Activated B cell treated with CpG ODN at 0.5 μM for 24 hours (primary cell): Measurements from ENCODE around the gene DSPP. TPM values are rescaled to one million over a fixed set of nuclear protein-coding genes. Genes with fewer than 3 reads are reported as not detected.

ENCODE experiments used
- ATAC-seq: fragments of 200-7000 bp; cut with Tn5 transposase; one replicate; pipeline ENCODE4 v1.10.0; 2021; ENCODE audit warnings: low read depth, mild to moderate bottlenecking, moderate library complexity
- CTCF ChIA-PET: fragments of 350-600 bp; sonication (Branson Sonifier 250); formaldehyde crosslinking; loops from one replicate; lab custom pipeline; 2021; ENCODE audit warnings: antibody characterized with exemption; lab: Charles Lee
- POLR2A ChIA-PET: fragments of 350-600 bp; sonication (Branson Sonifier 250); formaldehyde crosslinking; loops from one replicate; lab custom pipeline; 2021; ENCODE audit warnings: antibody characterized with exemption; lab: Charles Lee
- DNase-seq: peaks from one replicate; pipeline ENCODE4 v3.0.0; 2022
- H3K27ac Mint-ChIP-seq: one replicate; pipeline ENCODE4 v1.8.0; 2020; ENCODE audit warnings: mixed read lengths
- H3K27me3 Mint-ChIP-seq: one replicate; pipeline ENCODE4 v1.8.0; 2021; ENCODE audit warnings: mixed read lengths
- H3K36me3 Mint-ChIP-seq: one replicate; pipeline ENCODE4 v1.8.0; 2021; ENCODE audit warnings: low read depth, mixed read lengths
- H3K4me1 Mint-ChIP-seq: one replicate; pipeline ENCODE4 v1.8.0; 2021; ENCODE audit warnings: mixed read lengths
- H3K4me3 Mint-ChIP-seq: one replicate; pipeline ENCODE4 v1.8.0; 2020; ENCODE audit warnings: mild to moderate bottlenecking, mixed read lengths
- H3K9me3 Mint-ChIP-seq: one replicate; pipeline ENCODE4 v1.8.0; 2020; ENCODE audit warnings: mixed read lengths
- CTCF ChIP-seq: fragments of 200-600 bp; IDR thresholded peaks from one replicate; pipeline ENCODE4 v1.8.0; 2022; ENCODE audit warnings: antibody characterized with exemption, mild to moderate bottlenecking
- intact Hi-C: fragments of 100-400 bp; cut with micrococcal nuclease; formaldehyde crosslinking; loops from one replicate; pipeline ENCODE4 v1.15.1; 2024
- total RNA-seq: library from RNA; stranded (reverse); gene quantifications from 2 replicates; pipeline ENCODE4 v1.2.3, GENCODE V29; 2022

Gene DSPP
- not detected in 2 replicates for total RNA-seq

GRCh38 chr4:87608229-87608628 is at the start of gene DSPP:
Gene DSPP, plus strand, starts transcription at chr4:87608529. Its CDS starts 2,380 bp downstream, at chr4:87610909.
- ATAC-seq (no peak), DNase-seq (no peak)
- POLR2A ChIA-PET: no interaction called here
- CTCF ChIA-PET: interaction anchor here (0.6 kb wide), 1 partner anchor 16 kb away, joined by 4 read pairs; no protein-coding TSS in a partner anchor
- Mint-ChIP-seq H3K4me1 (no peaks in the 10 kb centered on the region), H3K36me3 (no peaks in the 10 kb centered on the region), H3K27ac (no peak within 1 kb of the TSS), H3K9me3 (no peaks in the 10 kb centered on the region), H3K4me3 (no peak within 1 kb of the TSS), H3K27me3 (no peaks in the 10 kb centered on the region)
- no peak for TF ChIP-seq CTCF
- intact Hi-C loops: no loop called here

- DNase-seq (no peak), ATAC-seq (peak; percentile 70)
- no peak overlapping the region for H3K27ac Mint-ChIP-seq
- no peak overlapping the region for H3K4me3 Mint-ChIP-seq
- no peak for TF ChIP-seq CTCF
- no peaks in the 10 kb centered on the region for H3K9me3 Mint-ChIP-seq
- ChIA-PET CTCF (no interaction called here), POLR2A (no interaction called here)
- H3K27me3 Mint-ChIP-seq: peaks cover 5% of the 10 kb centered on the region
- H3K4me1 Mint-ChIP-seq: peaks cover 7% of the 10 kb centered on the region
- H3K36me3 Mint-ChIP-seq: no peaks in the 10 kb centered on the region
- intact Hi-C loops: no loop called here
Measured at GRCh38 chr4:87559090-87559837, 49.1 kb upstream of the DSPP start.

GRCh38 chr4:87560802-87561201 is 47.5 kb upstream of the DSPP start:
- ATAC-seq: no peak
- Mint-ChIP-seq H3K4me3 (no peak overlapping the region), H3K27me3 (peaks cover 6% of the 10 kb centered on the region), H3K4me1 (peaks cover 7% of the 10 kb centered on the region), H3K9me3 (no peaks in the 10 kb centered on the region), H3K36me3 (no peaks in the 10 kb centered on the region), H3K27ac (no peak overlapping the region)
- ChIA-PET CTCF (no interaction called here), POLR2A (no interaction called here)
- intact Hi-C loops: no loop called here
- DNase-seq: no peak
- no peak for TF ChIP-seq CTCF

GRCh38 chr4:87565746-87566145 is 42.6 kb upstream of the DSPP start:
- ChIA-PET POLR2A (no interaction called here), CTCF (no interaction called here)
- ATAC-seq: no peak
- Mint-ChIP-seq H3K27ac (no peak overlapping the region), H3K36me3 (no peaks in the 10 kb centered on the region), H3K4me1 (no peaks in the 10 kb centered on the region), H3K4me3 (no peak overlapping the region), H3K27me3 (peaks cover 11% of the 10 kb centered on the region), H3K9me3 (no peaks in the 10 kb centered on the region)
- intact Hi-C loops: no loop called here
- TF ChIP-seq CTCF: no peak
- no peak for DNase-seq

GRCh38 chr4:87566276-87566675 is 42.1 kb upstream of the DSPP start:
- POLR2A ChIA-PET: no interaction called here
- DNase-seq (no peak), ATAC-seq (no peak)
- no peak for TF ChIP-seq CTCF
- CTCF ChIA-PET: no interaction called here
- H3K27ac Mint-ChIP-seq: no peak overlapping the region
- intact Hi-C loops: no loop called here
- no peak overlapping the region for H3K4me3 Mint-ChIP-seq
- no peaks in the 10 kb centered on the region for H3K4me1 Mint-ChIP-seq
- no peaks in the 10 kb centered on the region for H3K9me3 Mint-ChIP-seq
- no peaks in the 10 kb centered on the region for H3K36me3 Mint-ChIP-seq
- H3K27me3 Mint-ChIP-seq: peaks cover 8% of the 10 kb centered on the region
